PFSK-1 (cell line): ENCODE data around the gene VKORC1L1.

ENCODE experiments used
- POLR2AphosphoS5 ChIP-seq: IDR thresholded peaks from 2 replicates; pipeline ENCODE4 v1.6.1; 2012; ENCODE audit warnings: low read depth, mild to moderate bottlenecking, control low read depth, low read length, moderate library complexity
- REST ChIP-seq, 2 experiments: IDR thresholded peaks; 2 replicates each; pipeline versions ENCODE4 v1.6.1 to v1.8.0; 2011 to 2012; ENCODE audit warnings: low read depth in 2 of 2, low read length in 2 of 2, control low read depth in 1 of 2, inconsistent platforms in 1 of 2, mild to moderate bottlenecking in 1 of 2, moderate library complexity in 1 of 2; ENCODE audit not compliant: insufficient read depth in 1 of 2
- TAF1 ChIP-seq: IDR thresholded peaks from 2 replicates; pipeline ENCODE4 v1.6.1; 2012; ENCODE audit warnings: low read length, control low read depth, borderline replicate concordance; ENCODE audit not compliant: insufficient read depth

GRCh38 chr7:65975814-65976445 lies 103.1 kb downstream of the VKORC1L1 start:
- no peak for TF ChIP-seq REST (IDR thresholded peaks at IDR 0.05; ENCODE audit: insufficient read depth in 1 of 2, low read depth in 2 of 2, low read length in 2 of 2)
- no peak for TF ChIP-seq POLR2AphosphoS5
- TF ChIP-seq TAF1, result no peak
